Transverse colon (tissue), 4 donors: ENCODE results near the gene CPS1. TPM values are rescaled to one million over a fixed set of nuclear protein-coding genes. Genes with fewer than 3 reads are reported as not detected.

ENCODE experiments used
- DNase-seq: peaks from one replicate; pipeline ENCODE4 v3.0.0-alpha.2; 2019
- H3K27ac ChIP-seq, 4 donors: fragments of 200-600 bp; sonication (generic); 2 replicates each; pipeline ENCODE4 v1.5.1; 2016 to 2018; ENCODE audit warnings: inconsistent platforms in 4 of 4
- H3K27me3 ChIP-seq: fragments of 200-600 bp; sonication (generic); 2 replicates; pipeline ENCODE4 v1.5.1; 2017; ENCODE audit warnings: inconsistent platforms
- H3K36me3 ChIP-seq, 4 donors: fragments of 200-600 bp; sonication (generic); 2 replicates each; pipeline ENCODE4 v1.5.1; 2017 to 2019; ENCODE audit warnings: inconsistent platforms in 4 of 4
- H3K4me1 ChIP-seq, 4 donors: fragments of 200-600 bp; sonication (generic); 2 replicates each; pipeline ENCODE4 v1.5.1; 2017 to 2020; ENCODE audit warnings: inconsistent platforms in 4 of 4
- H3K4me3 ChIP-seq, 4 donors: fragments of 200-600 bp; sonication (generic); 1 replicate in 1 of 4; 2 replicates in 3 of 4; pipeline versions ENCODE4 v1.5.1 to v1.6.1; 2017 to 2019; ENCODE audit warnings: inconsistent platforms in 4 of 4
- H3K9me3 ChIP-seq, 2 donors: fragments of 200-600 bp; sonication (generic); 2 replicates each; pipeline ENCODE4 v1.5.1; 2017 to 2019; ENCODE audit warnings: inconsistent platforms in 2 of 2
- EP300 ChIP-seq: sonication (generic); formaldehyde crosslinking; IDR thresholded peaks from one replicate; pipeline ENCODE4 v1.6.1; 2017; ENCODE audit warnings: antibody characterized with exemption, low read depth
- POLR2A ChIP-seq: fragments of 450-650 bp; IDR thresholded peaks from one replicate; pipeline ENCODE4 v1.6.1; 2016; ENCODE audit warnings: antibody characterized with exemption, mild to moderate bottlenecking, moderate library complexity
- POLR2AphosphoS5 ChIP-seq, 3 donors: sonication (generic); formaldehyde crosslinking; IDR thresholded peaks; one replicate each; pipeline ENCODE4 v1.6.1; 2016; ENCODE audit warnings: antibody characterized with exemption in 3 of 3
- WGBS, 2 donors: methylation state at CpG; one replicate each; pipeline ENCODE4 v1.1.5; 2018; ENCODE audit warnings: low coverage in 1 of 2; 5-methylcytosine and 5-hydroxymethylcytosine counted together
- in situ Hi-C, 4 donors: fragments of 200-750 bp; cut with MboI; loops; one replicate each; pipeline versions ENCODE4 v1.15.0 to v1.15.1; 2017; ENCODE audit warnings: low sequenced_read_pairs in 3 of 4, low pct_ligation_motif_present in 1 of 4, low pct_unique_long_range_greater_than_20kb in 1 of 4
- intact Hi-C: fragments of 100-400 bp; cut with DNase I; formaldehyde crosslinking; loops from one replicate; pipeline ENCODE4 v1.15.1; 2023; ENCODE audit warnings: low total_unique reads
- total RNA-seq, 4 donors: library from RNA; depleted of rRNA; stranded (reverse); fragments of >200 nt; gene quantifications; one replicate each; pipeline ENCODE4 v1.1.0, GENCODE V29; 2016
- TF ChIP-seq, protein P1 (sequence below), 5 experiments: fragments of 200-600 bp in 3 of 5; fragments of 450-650 bp in 2 of 5; sonication (generic) in 3 of 5; IDR thresholded peaks; 1 replicate in 2 of 5; 2 replicates in 3 of 5; pipeline ENCODE4 v1.5.1; 2016 to 2017; ENCODE audit warnings: antibody characterized with exemption in 5 of 5, inconsistent platforms in 3 of 5, mild to moderate bottlenecking in 2 of 5, moderate library complexity in 1 of 5

Gene CPS1
- total RNA-seq, 4 donors from 2014 or later, result 0.32 to 0.68 TPM; not detected in 2

DNA sequence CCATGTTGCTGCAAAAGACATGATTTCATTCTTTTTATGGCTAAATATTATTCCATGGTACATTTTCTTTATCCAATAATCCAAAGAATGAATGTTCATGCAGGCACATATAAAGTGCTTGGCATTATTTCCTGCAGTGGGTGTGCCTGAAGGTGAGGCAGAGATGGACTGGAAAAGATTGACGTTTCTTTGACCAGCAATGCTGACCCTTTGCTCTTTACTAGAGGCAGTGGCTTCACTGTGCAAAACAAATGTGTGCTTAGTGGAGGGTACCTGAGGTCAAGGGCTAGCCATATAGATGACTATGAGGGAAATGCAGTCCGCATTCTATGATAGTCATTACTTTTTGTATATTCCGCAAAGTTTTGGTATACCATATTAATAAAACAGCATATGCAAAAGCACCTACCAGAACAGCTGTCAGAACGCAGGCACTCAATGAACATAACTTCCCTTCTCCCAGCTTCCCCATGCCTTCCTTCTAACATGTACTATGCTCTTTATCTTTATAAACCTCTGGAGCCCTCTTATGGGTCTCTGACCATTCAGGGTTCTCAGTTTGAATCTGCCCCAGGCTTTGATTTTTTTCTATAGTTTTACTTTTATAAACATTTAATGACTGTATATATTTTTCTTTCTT, 32.6 kb upstream of the CPS1 start:
- in situ Hi-C loops (no loop called here), intact Hi-C loops (no loop called here)
- Histone ChIP-seq H3K36me3 (no peaks in the 10 kb centered on the region), H3K9me3 (no peaks in the 10 kb centered on the region), H3K27ac (no peak overlapping the region), H3K4me3 (no peak overlapping the region), H3K27me3 (no peaks in the 10 kb centered on the region), H3K4me1 (no peaks in the 10 kb centered on the region)
- 70 to 85% methylated on average over 4 of the region's 4 CpGs for WGBS, 2 donors
- DNase-seq, result no peak
- TF ChIP-seq POLR2AphosphoS5 (IDR thresholded peaks at IDR 0.05) (no peak), POLR2A (no peak), EP300 (no peak)
- TF ChIP-seq, protein P1, sequence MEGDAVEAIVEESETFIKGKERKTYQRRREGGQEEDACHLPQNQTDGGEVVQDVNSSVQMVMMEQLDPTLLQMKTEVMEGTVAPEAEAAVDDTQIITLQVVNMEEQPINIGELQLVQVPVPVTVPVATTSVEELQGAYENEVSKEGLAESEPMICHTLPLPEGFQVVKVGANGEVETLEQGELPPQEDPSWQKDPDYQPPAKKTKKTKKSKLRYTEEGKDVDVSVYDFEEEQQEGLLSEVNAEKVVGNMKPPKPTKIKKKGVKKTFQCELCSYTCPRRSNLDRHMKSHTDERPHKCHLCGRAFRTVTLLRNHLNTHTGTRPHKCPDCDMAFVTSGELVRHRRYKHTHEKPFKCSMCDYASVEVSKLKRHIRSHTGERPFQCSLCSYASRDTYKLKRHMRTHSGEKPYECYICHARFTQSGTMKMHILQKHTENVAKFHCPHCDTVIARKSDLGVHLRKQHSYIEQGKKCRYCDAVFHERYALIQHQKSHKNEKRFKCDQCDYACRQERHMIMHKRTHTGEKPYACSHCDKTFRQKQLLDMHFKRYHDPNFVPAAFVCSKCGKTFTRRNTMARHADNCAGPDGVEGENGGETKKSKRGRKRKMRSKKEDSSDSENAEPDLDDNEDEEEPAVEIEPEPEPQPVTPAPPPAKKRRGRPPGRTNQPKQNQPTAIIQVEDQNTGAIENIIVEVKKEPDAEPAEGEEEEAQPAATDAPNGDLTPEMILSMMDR (IDR thresholded peaks at IDR 0.05), result no peak

DNA sequence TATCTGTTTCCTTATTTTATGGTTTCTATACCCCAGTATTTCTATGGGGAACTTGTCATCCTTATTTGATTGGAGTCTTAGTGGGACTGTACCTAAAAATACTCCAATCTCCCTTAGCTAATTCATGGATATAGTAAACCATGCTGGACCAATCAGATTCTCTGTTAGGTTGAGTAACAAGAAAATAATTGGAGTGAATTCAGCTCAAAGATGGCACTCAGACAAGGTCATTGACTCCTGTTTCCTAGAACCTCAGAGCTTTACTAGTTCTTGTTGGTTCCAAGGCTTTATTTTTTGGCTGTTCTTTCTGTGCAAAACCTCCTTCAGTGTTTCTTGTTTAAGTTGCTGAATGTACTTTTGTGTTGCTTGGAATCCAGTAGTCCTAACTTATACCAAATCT, 31.9 kb upstream of the CPS1 start:
- Histone ChIP-seq H3K27ac (no peak overlapping the region), H3K9me3 (no peaks in the 10 kb centered on the region), H3K36me3 (no peaks in the 10 kb centered on the region), H3K27me3 (no peaks in the 10 kb centered on the region), H3K4me3 (no peak overlapping the region), H3K4me1 (no peaks in the 10 kb centered on the region)
- TF ChIP-seq POLR2AphosphoS5 (IDR thresholded peaks at IDR 0.05), result no peak
- no peak for TF ChIP-seq POLR2A
- TF ChIP-seq EP300, result no peak
- TF ChIP-seq, protein P1 (IDR thresholded peaks at IDR 0.05), result no peak
- in situ Hi-C loops (no loop called here), intact Hi-C loops (no loop called here)
- DNase-seq, result no peak

DNA sequence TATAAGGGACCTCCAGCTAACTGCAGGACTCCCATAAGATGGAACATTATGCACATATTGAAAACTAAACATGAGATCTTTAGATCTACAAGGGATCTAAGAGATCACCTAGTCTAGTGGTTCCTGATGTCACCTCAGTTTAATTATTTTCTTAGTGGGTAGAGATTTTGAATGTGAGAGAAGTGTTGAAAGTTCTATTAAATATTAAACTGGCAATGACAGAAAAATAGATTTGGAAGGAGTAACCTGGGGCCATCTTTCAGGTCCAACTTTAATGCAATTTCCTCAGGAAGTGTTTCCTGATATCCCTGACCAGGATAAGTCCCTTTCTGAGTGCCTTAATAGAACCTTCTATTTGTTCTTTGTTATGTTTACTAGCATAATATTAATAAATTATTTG, 29.1 kb upstream of the CPS1 start:
- H3K27me3 ChIP-seq, result no peaks in the 10 kb centered on the region
- no peaks in the 10 kb centered on the region for H3K9me3 ChIP-seq
- no peaks in the 10 kb centered on the region for H3K36me3 ChIP-seq
- DNase-seq, result no peak
- intact Hi-C loops, result no loop called here
- no peaks in the 10 kb centered on the region for H3K4me1 ChIP-seq
- no peak overlapping the region for H3K4me3 ChIP-seq
- TF ChIP-seq POLR2A, result no peak
- TF ChIP-seq EP300, result no peak
- no peak for TF ChIP-seq POLR2AphosphoS5 (IDR thresholded peaks at IDR 0.05)
- TF ChIP-seq, protein P1 (IDR thresholded peaks at IDR 0.05), result no peak
- in situ Hi-C loops, result no loop called here
- no peak overlapping the region for H3K27ac ChIP-seq

DNA sequence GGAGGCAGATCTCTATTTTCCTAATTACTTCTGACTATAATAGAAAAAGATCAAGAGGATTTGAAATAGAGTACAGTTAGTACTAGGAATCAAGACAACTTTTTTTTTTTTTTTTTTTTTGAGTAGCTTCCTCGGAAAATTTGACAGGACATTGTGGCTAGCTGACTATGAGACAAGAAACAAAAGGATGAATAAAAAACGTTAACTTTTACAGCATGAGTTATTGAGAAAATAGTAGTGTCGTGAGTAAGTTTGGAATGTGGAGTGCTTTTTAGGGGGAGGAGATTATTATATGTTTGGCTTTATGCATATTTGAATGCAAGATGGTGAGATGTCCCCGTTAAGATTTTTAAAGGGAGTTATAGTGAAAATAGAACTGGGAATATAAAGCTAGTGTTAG, 27.7 kb upstream of the CPS1 start:
- H3K27me3 ChIP-seq, result no peaks in the 10 kb centered on the region
- H3K36me3 ChIP-seq, result no peaks in the 10 kb centered on the region
- H3K4me1 ChIP-seq, result no peaks in the 10 kb centered on the region
- no peak for DNase-seq
- H3K4me3 ChIP-seq, result no peak overlapping the region
- in situ Hi-C loops, result no loop called here
- TF ChIP-seq POLR2A, result no peak
- TF ChIP-seq POLR2AphosphoS5 (IDR thresholded peaks at IDR 0.05), result no peak
- no peak for TF ChIP-seq EP300
- TF ChIP-seq, protein P1 (IDR thresholded peaks at IDR 0.05), result no peak
- no peaks in the 10 kb centered on the region for H3K9me3 ChIP-seq
- intact Hi-C loops, result no loop called here
- no peak overlapping the region for H3K27ac ChIP-seq
- whole genome bisulfite sequencing, 2 donors, result 74 to 80% methylated on average over 4 of the region's 4 CpGs
